Endothelial cell of umbilical vein (primary cell): Measurements from ENCODE around the gene HDAC10. TPM values are rescaled to one million over a fixed set of nuclear protein-coding genes. Genes with fewer than 3 reads are reported as not detected.

Experiments used
- BruUV-seq: library from RNA; stranded (reverse); fragments of 400-500 nt; replicated peaks from 2 replicates; lab custom pipeline; 2021; lab: Mats Ljungman, UMichigan
- CTCF ChIA-PET: fragments of 300-600, 350-600 bp; sonication (Branson Sonifier 250); formaldehyde crosslinking; loops from one replicate; lab custom pipeline; 2021; ENCODE audit warnings: antibody characterized with exemption, inconsistent platforms; lab: Charles Lee
- POLR2A ChIA-PET: fragments of 300-600, 350-600 bp; sonication (Branson Sonifier 250); formaldehyde crosslinking; loops from one replicate; lab custom pipeline; 2021; ENCODE audit warnings: antibody characterized with exemption, inconsistent platforms; lab: Charles Lee
- DNase-seq: peaks from one replicate; pipeline ENCODE4 v3.0.0-alpha.2; 2011; ENCODE audit warnings: low read depth, low spot score
- FAIRE-seq: peaks from 2 replicates; lab custom pipeline; 2011; peaks lifted over from hg19 to GRCh38; lab: Jason Lieb, UNC
- H2AFZ ChIP-seq: 2 replicates; pipeline ENCODE4 v1.6.0; 2012; ENCODE audit warnings: low read depth, low read length, control low read depth, inconsistent platforms
- H3K27ac ChIP-seq: 2 replicates; pipeline ENCODE4 v1.5.1; 2011; ENCODE audit warnings: low read depth, mild to moderate bottlenecking, control low read depth, low read length, moderate library complexity; ENCODE audit not compliant: insufficient read depth
- H3K27me3 ChIP-seq, 2 experiments: 2 replicates each; pipeline versions ENCODE4 v1.6.0 to v1.6.1; 2011; ENCODE audit warnings: low read length in 2 of 2, mixed read lengths in 1 of 2; ENCODE audit not compliant: control insufficient read depth in 2 of 2, insufficient read depth in 2 of 2
- H3K36me3 ChIP-seq, 2 experiments: 2 replicates in 1 of 2; 3 replicates in 1 of 2; pipeline ENCODE4 v1.5.1; 2011; ENCODE audit warnings: low read length in 2 of 2, mild to moderate bottlenecking in 1 of 2, moderate library complexity in 1 of 2; ENCODE audit not compliant: control insufficient read depth in 2 of 2, insufficient read depth in 2 of 2; ENCODE audit errors: extremely low read depth in 1 of 2
- H3K4me1 ChIP-seq: 3 replicates; pipeline ENCODE4 v1.5.1; 2011; ENCODE audit warnings: mild to moderate bottlenecking, low read length; ENCODE audit not compliant: control insufficient read depth, insufficient read depth; ENCODE audit errors: extremely low read depth
- H3K4me2 ChIP-seq: 2 replicates; pipeline ENCODE4 v1.6.1; 2011; ENCODE audit warnings: low read length, control low read depth, mixed read lengths; ENCODE audit not compliant: insufficient read depth
- H3K4me3 ChIP-seq, 3 experiments: fragments of 200-600 bp in 1 of 3; sonication (generic), shearing (Covaris generic) in 1 of 3; replicated peaks in 1 of 3; 2 replicates each; pipeline ENCODE4 v1.5.1; 2011 to 2016; ENCODE audit warnings: control low read depth in 3 of 3, low read length in 3 of 3, mild to moderate bottlenecking in 2 of 3, inconsistent platforms in 1 of 3, low read depth in 1 of 3, moderate library complexity in 1 of 3; ENCODE audit not compliant: insufficient read depth in 1 of 3
- H3K79me2 ChIP-seq: 2 replicates; pipeline ENCODE4 v1.6.0; 2012; ENCODE audit warnings: low read length, inconsistent platforms; ENCODE audit not compliant: control insufficient read depth, insufficient read depth
- H3K9ac ChIP-seq: replicated peaks from 2 replicates; pipeline ENCODE3; 2011; ENCODE audit warnings: low read length, control low read depth; ENCODE audit not compliant: insufficient read depth; ENCODE audit errors: extremely low read depth
- H3K9me1 ChIP-seq: replicated peaks from 3 replicates; pipeline ENCODE4 v1.6.0; 2011; ENCODE audit warnings: mild to moderate bottlenecking, low read length; ENCODE audit not compliant: control insufficient read depth, insufficient read depth; ENCODE audit errors: extremely low read depth
- H3K9me3 ChIP-seq: replicated peaks from 2 replicates; pipeline ENCODE4 v1.5.1; 2012; ENCODE audit warnings: low read length, inconsistent platforms; ENCODE audit not compliant: control insufficient read depth, insufficient read depth
- H4K20me1 ChIP-seq: replicated peaks from 2 replicates; pipeline ENCODE3; 2011; ENCODE audit warnings: mild to moderate bottlenecking, low read length; ENCODE audit not compliant: control insufficient read depth, insufficient read depth; ENCODE audit errors: extremely low read depth
- CTCF ChIP-seq, 2 donors: IDR thresholded peaks; 1 replicate in 1 of 2; 2 replicates in 1 of 2; pipeline ENCODE4 v1.5.1; 2011; ENCODE audit warnings: low read length in 2 of 2, mild to moderate bottlenecking in 2 of 2, moderate library complexity in 2 of 2, control low read depth in 1 of 2, inconsistent platforms in 1 of 2, low read depth in 1 of 2; ENCODE audit not compliant: insufficient read depth in 1 of 2; ENCODE audit errors: extremely low read depth in 1 of 2
- EZH2 ChIP-seq: IDR thresholded peaks from 2 replicates; pipeline ENCODE4 v1.6.1; 2012; ENCODE audit warnings: borderline replicate concordance, low read depth, mild to moderate bottlenecking, moderate library complexity, low read length, inconsistent platforms; ENCODE audit not compliant: severe bottlenecking
- FOS ChIP-seq: IDR thresholded peaks from 2 replicates; pipeline ENCODE4 v1.6.1; 2011; ENCODE audit warnings: mild to moderate bottlenecking, low read length, moderate library complexity, borderline replicate concordance; ENCODE audit not compliant: insufficient read depth
- GATA2 ChIP-seq: IDR thresholded peaks from 2 replicates; pipeline ENCODE4 v1.7.0; 2011; ENCODE audit warnings: low read depth, mild to moderate bottlenecking, moderate library complexity, mixed read lengths, low read length; ENCODE audit not compliant: insufficient read length, insufficient read depth
- JUN ChIP-seq: IDR thresholded peaks from 2 replicates; pipeline ENCODE4 v1.6.1; 2011; ENCODE audit warnings: borderline replicate concordance, low read depth; ENCODE audit not compliant: insufficient read length, insufficient read depth
- MAX ChIP-seq: IDR thresholded peaks from 2 replicates; pipeline ENCODE4 v1.6.1; 2011; ENCODE audit not compliant: insufficient read depth, insufficient read length
- MYC ChIP-seq: IDR thresholded peaks from one replicate; pipeline ENCODE4 v1.6.1; 2011; ENCODE audit warnings: mild to moderate bottlenecking, low read depth, low read length
- POLR2A ChIP-seq: IDR thresholded peaks from 2 replicates; pipeline ENCODE4 v1.6.1; 2012; ENCODE audit warnings: low read depth, mild to moderate bottlenecking, control low read depth, low read length
- POLR2AphosphoS5 ChIP-seq: IDR thresholded peaks from 2 replicates; pipeline ENCODE4 v1.6.1; 2012; ENCODE audit warnings: low read depth, mild to moderate bottlenecking, control low read depth, low read length, moderate library complexity; ENCODE audit not compliant: insufficient read depth
- dilution Hi-C: fragments of 300-500 bp; cut with MboI; formaldehyde crosslinking; loops from one replicate; pipeline ENCODE4 v1.15.0; 2019; ENCODE audit warnings: low sequenced_read_pairs; ENCODE audit not compliant: extremely low pct_ligation_motif_present
- intact Hi-C: fragments of 100-400 bp; cut with micrococcal nuclease; formaldehyde crosslinking; loops from one replicate; pipeline ENCODE4 v1.10.0; 2022
- polyA plus RNA-seq, 4 experiments: library from polyadenylated mRNA; depleted of rRNA in 3 of 4; stranded (reverse) in 3 of 4; unstranded in 1 of 4; fragments of >200 nt; gene quantifications; 2 replicates each; pipeline versions ENCODE4 v1.2.1 to v1.2.3, GENCODE V29; 2011 to 2012; ENCODE audit warnings: missing spikeins in 1 of 4
- total RNA-seq: library from RNA; stranded (reverse); gene quantifications from 2 replicates; pipeline ENCODE4 v1.2.3, GENCODE V29; 2021

HDAC10 gene
- total and polyA plus RNA-seq, 2 donors (not counting 3 experiments of a cell fraction or from before 2014, with no cell fraction given) = 32.6 to 47.0 TPM

GRCh38 chr22:50287731-50288130 lies 36.7 kb upstream of the HDAC10 start:
- DNase-seq (no peak), FAIRE-seq (no peak)
- intact Hi-C loops (no loop called here), dilution Hi-C loops (no loop called here)
- Histone ChIP-seq H3K4me1 (peaks cover 3% of the 10 kb centered on the region), H3K27ac (no peak overlapping the region), H3K36me3 (peaks cover 23 to 74% of the 10 kb centered on the region in 2 experiments), H3K4me2 (no peak overlapping the region), H3K9ac (no peak overlapping the region), H3K79me2 (peaks cover 38% of the 10 kb centered on the region), H3K4me3 (no peak overlapping the region), H4K20me1 (no peaks in the 10 kb centered on the region), H3K9me3 (no peaks in the 10 kb centered on the region), H2AFZ (no peak overlapping the region), H3K9me1 (no peaks in the 10 kb centered on the region), H3K27me3 (no peaks in the 10 kb centered on the region)
- CTCF ChIA-PET = no interaction called here
- no peak for TF ChIP-seq FOS
- TF ChIP-seq MYC = no peak
- TF ChIP-seq GATA2 = no peak
- no peak for TF ChIP-seq POLR2A
- TF ChIP-seq POLR2AphosphoS5 = no peak
- TF ChIP-seq EZH2 = no peak
- no peak for TF ChIP-seq MAX
- no peak for TF ChIP-seq CTCF (IDR thresholded peaks at IDR 0.05; ENCODE audit: extremely low read depth in 1 of 2, insufficient read depth in 1 of 2, low read depth in 1 of 2, low read length in 2 of 2)
- no peak for TF ChIP-seq JUN
- POLR2A ChIA-PET = no interaction called here
- no TSS peak for BruUV-seq
